CD4-positive, alpha-beta T cell treated with Interleukin-2 at 100 ng/mL for 4 hours (primary cell): Measurements from ENCODE around the gene ART4.
A peak's percentile ranks its signal among the peaks of the same experiment; 100 is the strongest.

Experiments used
- DNase-seq: peaks from one replicate; pipeline ENCODE4 v3.0.0-alpha.2; 2020; ENCODE audit warnings: low spot score

The ART4 gene, protein sequence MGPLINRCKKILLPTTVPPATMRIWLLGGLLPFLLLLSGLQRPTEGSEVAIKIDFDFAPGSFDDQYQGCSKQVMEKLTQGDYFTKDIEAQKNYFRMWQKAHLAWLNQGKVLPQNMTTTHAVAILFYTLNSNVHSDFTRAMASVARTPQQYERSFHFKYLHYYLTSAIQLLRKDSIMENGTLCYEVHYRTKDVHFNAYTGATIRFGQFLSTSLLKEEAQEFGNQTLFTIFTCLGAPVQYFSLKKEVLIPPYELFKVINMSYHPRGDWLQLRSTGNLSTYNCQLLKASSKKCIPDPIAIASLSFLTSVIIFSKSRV

DNA sequence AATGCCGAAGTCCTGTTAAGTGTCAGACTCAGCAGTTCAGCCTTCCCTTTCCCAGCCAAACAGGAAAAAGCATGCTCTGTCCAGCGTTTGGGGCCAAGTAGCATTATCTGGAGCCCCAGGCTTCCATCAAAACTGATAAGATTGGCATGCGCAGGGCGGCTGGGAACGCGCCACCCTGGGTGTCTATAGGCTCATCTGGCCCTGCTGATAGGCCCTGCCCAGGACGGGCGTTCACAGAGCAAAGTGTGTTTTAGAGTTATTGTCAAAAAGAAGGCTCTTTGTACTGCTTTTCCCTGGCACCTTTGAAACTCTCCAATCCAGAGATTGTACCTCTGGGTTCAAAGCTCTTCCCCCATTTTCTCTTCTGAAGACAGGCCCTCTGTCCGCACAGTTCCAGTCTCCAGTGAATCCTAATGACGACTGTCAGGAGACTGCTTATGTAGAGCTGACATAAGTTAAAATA lies at the start of gene ART4:
Gene ART4, minus strand, starts transcription at position 102 of the 463 bp plus-strand sequence. CDS start 413 bp downstream, outside the sequence.
- DNase-seq = no peak

DNA sequence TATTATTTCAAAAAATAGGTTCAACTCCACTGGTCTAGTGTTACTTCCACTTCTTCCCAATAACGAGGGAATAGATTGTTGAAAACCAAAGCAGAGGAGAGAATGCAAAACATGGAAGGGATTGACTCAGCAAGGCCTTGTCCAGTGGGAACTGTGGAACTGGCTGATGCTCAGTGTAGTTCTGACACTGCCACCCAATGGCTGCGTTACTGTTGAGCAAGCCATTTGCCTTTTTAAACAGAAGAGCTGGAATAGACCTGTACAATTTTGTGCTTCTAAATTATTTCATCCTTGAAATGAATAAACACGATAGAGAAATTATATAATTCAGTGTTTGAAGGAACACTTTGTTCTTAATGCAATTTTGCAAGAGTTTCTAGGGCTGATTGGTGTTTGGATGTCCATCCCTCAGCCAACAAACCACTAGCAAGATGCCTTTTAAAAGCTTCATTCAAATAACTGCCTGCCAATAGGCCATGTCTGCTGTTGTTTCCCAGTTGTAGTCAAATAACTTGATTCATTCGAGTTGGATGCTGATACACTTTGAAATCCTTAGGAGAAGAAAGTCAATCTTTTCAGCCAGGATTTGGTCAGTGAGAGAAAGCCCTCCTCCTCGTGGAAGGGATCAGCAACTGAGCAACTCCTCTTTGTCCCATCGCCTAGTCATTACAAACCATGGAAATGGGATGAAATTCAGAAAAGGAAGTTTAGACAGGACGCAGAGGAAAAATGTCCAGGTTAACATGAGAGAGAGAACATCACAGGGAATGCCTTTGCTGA lies 49.6 kb upstream of the ART4 start:
- no peak for DNase-seq

DNA sequence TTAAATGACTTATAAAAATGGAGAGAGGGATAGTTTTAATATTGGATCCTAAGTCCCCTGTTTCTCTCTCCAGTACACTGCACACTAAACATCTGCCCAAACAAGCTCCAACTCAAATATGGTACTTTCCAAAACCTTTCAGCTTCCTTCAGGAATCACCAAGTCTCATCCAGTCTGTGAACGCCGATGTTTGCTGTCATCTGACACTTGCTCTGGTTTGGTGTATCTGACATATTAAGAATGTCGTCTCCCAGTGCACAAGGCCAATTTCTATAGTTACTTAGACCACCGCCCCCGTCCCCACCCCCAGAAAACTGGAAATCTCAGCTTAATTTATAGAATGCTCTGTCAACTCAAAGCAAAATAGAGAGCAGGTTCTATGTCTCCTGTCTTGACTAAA lies 47.4 kb upstream of the ART4 start:
- no peak for DNase-seq

DNA sequence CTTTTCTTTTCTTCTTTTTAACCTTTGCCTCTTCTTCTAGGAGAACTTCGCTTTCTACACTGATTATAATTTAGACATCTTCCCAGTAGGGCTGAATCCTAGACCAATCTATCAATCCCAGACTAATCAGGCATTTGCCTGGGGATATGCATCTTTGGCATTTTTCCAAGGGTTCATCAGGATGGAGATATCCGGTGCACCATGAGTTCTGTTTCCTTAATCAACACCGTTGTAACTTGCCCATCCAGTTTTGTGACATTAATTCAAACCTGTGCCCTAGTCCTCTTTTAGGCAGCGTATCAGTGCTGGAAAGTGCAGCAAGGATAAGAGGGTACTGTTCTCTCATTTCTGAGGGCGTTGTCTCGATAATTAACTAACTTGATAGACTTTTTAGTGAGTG lies 42.9 kb upstream of the ART4 start:
- no peak for DNase-seq

DNA sequence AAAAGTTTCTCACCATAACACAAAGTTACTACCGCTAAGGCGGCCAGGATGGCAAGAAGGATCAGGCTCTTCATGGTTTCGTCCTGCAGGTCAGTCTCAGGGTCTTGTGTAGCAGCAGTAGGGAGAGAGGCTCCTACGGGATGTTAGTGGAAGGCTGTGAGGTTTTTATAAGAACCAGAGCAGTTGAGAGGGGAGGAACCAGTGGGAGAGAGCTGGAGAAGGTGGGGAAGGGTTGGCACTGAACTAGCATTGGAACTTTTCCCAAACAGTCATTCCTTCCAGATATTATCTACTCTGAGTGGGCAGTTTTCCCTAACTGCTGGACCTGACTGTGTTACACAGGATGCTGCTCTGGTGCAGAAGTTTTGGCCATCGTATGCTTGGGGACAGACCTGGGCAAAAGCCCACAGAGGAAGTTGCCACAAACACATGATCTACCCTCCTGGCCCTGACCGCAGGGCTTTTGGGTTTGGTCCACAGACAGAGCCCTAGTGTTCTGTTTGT lies 42.4 kb upstream of the ART4 start, which contains the start of gene MGP:
Gene MGP, minus strand, starts transcription at position 137 of the 504 bp plus-strand sequence. Its CDS starts 63 bp downstream, at position 74.
- no peak for DNase-seq

DNA sequence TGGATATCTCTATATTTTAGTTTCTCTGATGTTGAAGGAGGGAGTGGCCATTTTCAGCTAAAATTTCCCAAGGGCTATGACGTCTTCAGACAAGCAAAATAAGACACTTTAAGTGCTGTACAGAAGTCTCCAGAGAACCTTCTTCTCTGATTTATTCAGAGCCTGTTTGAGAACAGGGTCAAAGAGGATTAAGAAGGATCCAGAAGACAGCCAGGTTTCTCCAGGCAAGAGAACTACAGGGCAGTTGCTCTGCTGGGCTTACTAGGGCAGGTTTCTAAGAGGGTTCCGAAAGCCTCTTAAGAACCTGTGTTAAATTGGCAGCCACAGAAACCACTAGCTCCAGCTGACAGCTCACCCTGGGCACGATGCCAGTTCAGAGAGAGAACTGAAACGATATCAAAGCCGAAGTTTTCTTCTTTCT lies 41.1 kb upstream of the ART4 start:
- peak; percentile 84 for DNase-seq

DNA sequence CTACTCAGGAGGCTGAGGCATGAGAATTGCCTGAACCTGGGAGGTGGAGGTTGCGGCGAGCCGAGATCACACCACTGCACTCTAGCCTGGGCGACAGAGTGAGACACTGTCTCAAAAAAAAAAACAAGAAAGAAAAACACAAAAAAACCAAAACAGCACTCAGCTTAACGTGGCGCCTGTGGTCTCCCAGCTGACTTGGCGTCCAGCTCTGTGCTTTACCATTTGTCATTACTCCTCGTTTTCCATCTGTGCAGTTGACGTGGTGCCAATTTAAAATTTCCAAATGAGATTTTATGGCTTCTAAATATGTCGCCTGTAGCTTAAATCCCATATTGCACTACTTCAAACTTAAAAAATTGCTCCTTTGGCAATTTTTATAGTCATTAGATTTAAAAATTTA lies 40.4 kb upstream of the ART4 start:
- no peak for DNase-seq

DNA sequence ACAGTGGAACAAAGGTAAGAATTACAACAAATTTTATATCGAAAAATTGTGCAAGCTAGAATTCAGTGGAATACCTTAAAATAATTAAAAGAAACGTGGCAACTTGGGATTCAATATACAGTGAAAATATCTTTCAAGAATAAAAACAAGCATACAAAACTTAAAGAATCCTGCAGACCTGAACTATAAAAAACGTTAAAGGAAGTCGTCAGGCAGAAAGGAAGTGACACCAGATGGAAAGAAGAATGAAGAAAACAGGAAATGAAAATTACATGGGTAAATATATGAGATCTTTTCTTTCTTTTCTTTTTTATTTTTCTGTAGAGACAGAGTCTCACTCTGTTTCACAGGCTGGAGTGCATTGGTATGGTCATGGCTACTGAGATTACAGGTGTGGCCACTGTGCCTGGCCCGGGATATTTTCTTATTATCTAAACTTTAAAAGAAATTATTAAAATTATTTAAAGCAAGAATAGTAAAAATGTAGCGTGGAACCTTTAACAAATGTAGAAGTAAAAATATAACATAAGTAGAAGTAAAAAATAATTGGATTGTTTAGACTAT lies 37.6 kb upstream of the ART4 start:
- DNase-seq = no peak

DNA sequence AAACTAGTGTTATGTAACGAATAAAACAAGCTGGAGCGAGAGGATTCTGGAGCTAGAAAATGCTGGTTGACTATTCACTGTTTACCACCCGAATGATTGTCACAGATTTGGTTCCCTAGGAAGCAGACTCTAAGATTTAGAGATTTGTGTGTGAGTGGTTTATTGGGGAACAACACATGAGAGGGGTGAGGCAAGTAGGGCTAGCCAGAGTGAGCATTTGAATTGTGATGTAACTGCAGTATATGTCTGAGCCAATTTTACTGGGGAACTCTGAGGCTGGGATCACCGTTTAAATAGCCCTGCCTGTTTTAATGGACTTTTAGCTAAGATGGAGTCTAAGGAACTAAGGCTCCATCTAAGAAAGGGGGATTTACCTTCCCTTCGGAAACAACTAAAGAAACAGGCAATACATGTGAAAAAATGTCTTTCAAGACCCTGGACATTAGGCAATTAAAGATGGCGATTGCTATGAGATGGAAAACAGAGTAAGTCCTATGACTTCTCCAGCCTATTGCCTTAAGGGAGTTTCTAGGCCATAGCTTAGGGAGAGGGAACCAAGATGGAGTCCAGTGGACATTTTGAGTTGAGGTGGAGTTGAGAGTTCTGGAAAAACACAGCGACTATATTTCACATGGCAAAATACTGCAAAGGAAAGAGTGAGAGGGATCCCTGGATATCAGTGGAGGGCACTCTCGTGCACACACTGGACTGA lies 36.1 kb upstream of the ART4 start:
- DNase-seq = no peak

DNA sequence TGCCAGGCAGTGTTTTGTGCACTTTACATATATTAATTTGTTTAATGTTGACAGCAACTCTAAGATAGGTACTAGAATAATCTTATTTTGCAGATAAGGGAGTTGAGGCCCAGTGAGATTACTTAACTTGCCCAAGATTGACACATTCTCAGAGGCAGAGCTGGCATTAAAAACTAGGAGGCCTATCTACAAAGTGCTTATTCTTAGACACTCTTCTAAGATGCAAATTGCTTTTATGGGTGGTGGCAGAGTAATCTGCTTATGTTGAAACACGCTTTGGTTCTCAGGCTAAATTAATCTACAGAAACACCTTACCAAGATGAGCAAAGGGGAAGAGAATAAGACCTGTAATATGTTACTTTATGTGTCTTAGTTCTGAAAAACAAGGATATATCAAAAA lies 35.2 kb upstream of the ART4 start:
- DNase-seq = no peak

DNA sequence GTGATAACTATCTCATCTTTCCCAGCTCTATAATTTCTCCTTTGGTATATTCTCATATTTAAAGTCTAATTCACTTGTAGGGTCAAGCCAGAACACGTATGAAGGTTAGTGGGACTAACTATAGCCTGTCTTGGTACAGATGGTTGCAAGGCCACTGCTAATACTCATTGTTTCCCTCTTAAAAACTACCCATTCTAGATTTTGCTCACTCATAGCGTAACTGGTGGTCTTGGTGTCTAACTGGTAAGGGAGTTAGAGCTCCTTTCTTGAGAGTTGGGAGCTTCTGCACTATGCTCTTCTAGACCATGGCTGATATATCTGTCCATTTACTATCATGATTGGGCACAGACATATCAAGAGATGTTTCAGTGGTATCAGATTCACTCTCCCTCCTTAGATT lies 33.5 kb upstream of the ART4 start:
- no peak for DNase-seq

DNA sequence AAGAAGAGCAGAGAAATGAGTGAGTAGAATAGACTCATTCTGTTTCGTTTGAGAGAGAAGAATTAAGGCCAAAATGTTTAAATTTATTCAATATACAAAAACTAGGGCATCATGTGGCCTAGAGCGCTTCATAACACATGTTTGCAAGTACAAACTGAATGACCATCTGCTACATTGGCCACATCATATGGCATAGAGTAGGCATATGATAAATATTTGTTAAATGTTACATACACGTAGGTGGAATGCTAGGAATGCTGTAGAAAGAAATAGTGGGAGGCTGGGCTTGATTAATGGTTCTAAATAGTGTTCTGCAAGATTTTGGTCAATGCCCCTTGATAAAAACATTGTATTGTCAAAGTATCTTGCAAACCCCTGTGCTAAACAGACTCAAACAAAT lies 31.6 kb upstream of the ART4 start:
- no peak for DNase-seq

DNA sequence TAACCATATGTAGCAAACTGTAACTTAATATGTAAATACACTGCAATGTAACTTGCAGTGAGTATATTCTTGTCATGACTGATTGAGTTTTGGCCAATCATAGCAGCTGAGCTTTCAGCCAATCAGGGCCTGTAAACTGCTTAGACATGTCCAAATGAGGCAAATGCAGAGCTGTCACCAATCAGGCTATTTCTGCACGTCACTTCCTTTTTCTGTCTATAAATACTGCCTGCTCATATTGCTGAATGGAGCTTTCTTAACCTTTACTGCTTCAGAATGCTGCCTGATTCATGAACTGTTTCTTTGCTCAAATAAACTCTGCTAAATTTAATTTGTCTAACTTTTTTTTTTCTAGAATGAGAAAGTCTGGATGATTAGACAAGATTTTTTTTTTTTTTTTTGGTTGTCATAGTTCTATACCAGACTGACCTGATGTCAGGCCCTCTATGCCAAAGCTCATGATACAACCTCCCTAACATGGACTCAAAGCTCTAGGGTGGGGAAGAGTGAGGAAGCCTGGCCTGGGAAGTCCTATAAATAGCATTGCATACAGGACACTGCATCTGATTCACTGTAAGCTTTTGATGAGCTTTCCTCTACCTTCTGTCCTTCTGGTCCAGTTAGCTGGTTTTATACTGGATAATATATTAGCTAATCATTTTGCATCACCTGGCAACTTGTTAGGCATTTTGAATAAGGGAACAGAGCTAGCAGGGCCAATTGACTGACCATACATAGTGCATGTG lies 30.3 kb upstream of the ART4 start:
- DNase-seq = no peak

DNA sequence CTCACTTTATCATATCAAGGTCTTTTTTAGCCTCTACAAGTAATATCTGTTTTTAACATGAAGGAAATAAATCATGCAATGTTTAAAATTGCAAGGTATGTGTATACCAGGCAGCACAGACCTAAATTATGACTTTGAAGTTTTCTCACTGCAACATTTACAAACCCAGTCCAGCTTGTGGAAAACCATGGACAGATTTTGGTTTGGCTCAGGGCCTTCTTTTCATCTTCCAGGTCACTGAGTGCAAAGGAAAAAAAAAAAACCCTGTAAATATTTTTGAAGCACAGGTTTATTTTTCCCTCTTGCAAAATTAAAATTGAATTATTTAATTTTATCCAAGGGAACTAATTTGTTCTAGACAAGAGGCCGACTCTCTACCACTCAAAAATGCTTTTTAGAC lies 28.6 kb upstream of the ART4 start:
- DNase-seq = no peak

DNA sequence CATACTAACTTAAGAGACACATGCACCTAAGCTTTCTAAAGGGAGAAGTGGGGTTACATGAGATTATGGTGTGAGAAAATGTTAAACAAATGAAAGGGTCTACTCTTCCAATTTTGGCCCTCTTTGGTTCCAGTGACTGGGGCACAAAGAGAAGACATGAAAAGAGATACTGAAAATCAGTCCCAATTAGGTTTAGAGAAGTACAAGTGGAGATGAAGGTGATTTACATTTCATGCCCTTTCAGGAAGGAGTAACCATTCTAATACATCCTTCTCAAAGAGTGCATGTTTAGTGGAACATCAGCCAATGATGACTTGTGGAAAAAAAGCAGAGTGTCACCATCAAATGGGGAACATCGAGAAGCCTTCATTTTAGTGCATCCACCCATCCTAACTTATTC lies 27.9 kb upstream of the ART4 start:
- DNase-seq = no peak

DNA sequence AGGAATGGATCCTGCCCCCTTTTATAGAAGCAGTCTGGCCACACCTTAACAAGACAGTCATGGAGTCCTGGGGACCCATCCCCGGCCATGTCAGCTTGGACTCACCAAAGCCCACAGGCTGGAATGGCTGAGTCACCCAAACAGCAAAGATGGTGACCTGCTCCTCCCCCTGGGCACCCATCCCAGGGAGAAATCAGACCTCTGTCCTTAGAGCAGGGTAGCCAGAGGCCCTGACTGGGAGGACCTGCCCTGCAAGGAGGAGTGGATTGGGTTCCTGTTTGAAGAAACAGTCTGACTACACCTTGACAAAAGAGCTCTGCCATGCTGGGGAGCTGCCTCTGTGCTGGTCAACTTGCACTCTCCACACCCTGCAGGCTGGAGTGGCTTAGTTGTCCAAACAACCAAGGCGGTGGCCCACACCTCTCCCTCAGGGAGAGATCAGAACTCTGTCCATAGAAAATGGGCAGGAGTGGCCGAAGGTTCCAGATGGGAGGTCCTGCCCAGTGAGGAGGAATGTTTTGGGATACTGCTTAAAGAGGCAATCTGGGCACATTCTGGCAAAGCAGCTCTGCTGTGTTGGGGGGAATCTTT lies 25.7 kb upstream of the ART4 start:
- DNase-seq = no peak

DNA sequence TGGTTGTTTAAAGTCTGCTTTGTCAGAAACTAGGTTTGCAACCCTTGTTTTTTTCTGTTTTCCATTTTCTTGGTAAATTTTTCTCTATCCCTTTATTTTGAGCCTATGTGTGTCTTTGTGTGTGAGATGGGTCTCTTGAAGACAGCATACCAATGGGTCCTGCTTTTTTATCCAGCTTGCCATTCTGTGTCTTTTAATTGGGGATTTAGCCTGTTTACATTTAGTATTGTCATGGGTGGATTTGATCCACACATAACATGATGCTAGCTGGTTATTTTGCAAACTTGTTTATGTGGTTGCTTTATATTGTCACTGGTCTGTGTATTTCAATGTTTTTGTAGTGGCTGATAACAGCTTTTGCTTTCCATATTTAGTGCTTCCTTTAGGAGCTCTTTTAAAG lies 17.2 kb upstream of the ART4 start:
- no peak for DNase-seq

DNA sequence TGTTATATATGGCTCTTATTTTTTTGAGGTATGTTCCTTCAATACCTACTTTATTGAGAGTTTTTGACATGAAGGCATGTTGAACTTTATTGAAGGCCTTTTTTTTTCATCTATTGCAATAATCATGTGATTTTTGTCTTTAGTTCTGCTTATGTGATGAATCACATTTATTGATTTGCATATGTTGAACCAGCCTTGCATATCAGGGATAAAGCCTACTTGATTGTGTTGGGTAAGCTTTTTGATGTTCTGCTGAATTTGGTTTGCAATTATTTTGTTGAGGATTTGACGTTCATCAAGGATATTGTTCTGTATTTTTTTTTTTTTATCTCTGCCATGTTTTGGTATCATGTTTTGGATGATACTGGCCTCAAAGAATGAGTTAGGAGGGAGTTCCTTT lies 15.2 kb upstream of the ART4 start:
- DNase-seq = no peak

DNA sequence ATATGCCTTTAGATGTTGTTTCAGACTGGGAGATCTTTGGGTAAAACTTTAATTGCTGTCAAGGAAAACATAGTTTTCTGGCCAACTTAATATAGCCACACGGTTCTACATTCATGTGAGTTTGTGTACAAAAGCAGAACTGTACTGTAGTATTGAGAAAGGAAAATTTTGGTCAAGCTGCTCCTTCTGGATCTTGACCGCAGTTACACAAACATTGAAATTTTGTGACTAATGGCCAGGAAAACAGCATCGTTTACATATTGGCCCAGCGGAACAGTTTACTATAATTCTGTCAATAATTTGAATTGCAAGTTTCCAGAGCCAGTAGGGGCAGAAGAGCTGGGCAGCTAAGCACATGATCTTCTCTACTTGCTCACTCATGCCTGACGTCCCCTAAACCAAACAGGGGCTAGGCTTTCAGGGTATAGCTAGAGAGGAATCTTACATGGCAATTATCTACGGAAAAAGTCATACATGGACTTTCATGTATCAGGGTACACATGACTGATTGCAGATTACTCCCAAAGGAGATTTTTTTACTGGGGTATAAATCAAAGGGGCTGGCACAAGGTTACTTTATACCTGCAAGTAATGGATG lies 11.4 kb upstream of the ART4 start:
- DNase-seq = no peak

DNA sequence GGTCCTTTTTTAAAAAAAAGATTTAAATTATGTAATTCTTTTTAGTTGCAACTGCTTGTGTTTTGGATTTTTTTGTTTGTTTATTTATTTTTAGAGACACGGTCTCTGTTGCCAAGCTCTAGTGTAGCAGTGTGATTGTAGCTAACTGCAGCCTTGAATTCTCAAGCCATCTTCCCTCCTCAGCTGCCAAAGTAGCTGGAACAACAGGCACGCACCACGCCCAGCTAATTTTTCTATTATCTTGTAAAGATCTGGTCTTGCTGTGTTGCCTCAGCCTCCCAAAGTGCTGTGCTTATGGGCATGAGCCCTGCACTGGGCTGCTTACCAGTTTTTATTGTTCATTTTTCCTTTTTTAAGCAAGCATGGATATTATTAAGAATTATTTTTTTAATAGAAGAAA lies 10.6 kb upstream of the ART4 start:
- DNase-seq = no peak

DNA sequence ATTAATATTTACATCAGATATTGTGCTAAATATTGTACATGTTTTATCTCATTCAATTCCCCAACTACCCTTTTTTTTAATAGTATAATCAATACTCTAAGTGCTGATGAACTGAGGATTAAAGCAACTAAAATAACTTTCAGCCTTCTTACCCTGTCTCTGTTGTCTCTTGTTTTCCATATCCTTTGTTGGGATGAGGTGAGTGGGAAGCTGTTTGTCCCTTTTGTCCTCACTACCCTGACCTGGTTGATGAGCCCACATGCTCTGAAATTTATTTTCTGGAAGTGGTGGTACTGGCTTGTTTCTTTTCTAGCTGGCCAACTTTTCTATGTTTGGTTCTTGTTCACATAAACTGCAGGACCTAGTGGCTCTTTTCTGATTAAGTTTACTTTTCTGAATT lies 9.6 kb upstream of the ART4 start:
- DNase-seq = no peak
